Mesodermal cell (in vitro differentiated cells): Measurements from ENCODE around the gene RNF213.

ENCODE experiments used
- H3K27ac ChIP-seq: 2 replicates; pipeline ENCODE4 v1.7.0; 2013; ENCODE audit warnings: mild to moderate bottlenecking, low read depth, low read length, moderate library complexity; ENCODE audit not compliant: severe bottlenecking
- H3K36me3 ChIP-seq: 2 replicates; pipeline ENCODE4 v1.7.1; 2013; ENCODE audit warnings: mild to moderate bottlenecking, low read length, moderate library complexity; ENCODE audit not compliant: control insufficient read depth, insufficient read depth
- H3K4me1 ChIP-seq: one replicate; pipeline ENCODE4 v1.7.1; 2013; ENCODE audit warnings: mild to moderate bottlenecking, low read length; ENCODE audit not compliant: insufficient read depth, control insufficient read depth, poor library complexity, severe bottlenecking
- H3K4me3 ChIP-seq: 2 replicates; pipeline ENCODE4 v1.7.0; 2013; ENCODE audit warnings: low read length, control low read depth, mild to moderate bottlenecking; ENCODE audit not compliant: insufficient read depth, poor library complexity, severe bottlenecking; ENCODE audit errors: extremely low read depth
- H3K9me3 ChIP-seq: 2 replicates; pipeline ENCODE4 v1.7.1; 2013; ENCODE audit warnings: mild to moderate bottlenecking, low read length, moderate library complexity; ENCODE audit not compliant: control insufficient read depth
- WGBS, 2 experiments: methylation state at CpG; one replicate each; pipeline ENCODE4 v1.1.5; 2013; ENCODE audit warnings: missing lambda C conversion rate in 2 of 2; ENCODE audit not compliant: insufficient coverage in 2 of 2; 5-methylcytosine and 5-hydroxymethylcytosine counted together

Gene RNF213

DNA sequence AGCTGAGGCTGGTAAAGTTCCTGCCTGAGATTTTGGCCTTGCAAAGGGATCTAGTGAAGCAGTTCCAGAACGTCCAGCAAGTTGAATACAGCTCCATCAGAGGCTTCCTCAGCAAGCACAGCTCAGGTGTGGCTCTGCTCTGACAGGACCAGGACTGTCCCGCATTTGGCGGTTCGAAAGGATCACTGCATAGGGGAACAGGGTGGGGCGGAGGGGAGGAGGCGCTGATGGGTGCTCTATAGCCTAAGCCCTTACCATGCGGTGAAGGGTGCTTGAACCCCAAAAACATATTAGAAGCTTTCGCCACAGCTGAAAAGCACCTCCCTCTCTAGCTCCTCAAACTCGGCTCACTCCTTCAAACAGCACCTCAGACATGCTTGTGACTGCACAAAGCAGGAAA lies 124.4 kb downstream of the RNF213 start:
- Histone ChIP-seq H3K4me3 (no peak overlapping the region), H3K9me3 (no peaks in the 10 kb centered on the region), H3K27ac (no peak overlapping the region), H3K4me1 (no peaks in the 10 kb centered on the region), H3K36me3 (peaks cover 77% of the 10 kb centered on the region)
- WGBS, 2 experiments: 96 to 97% methylated on average over 6 to 7 of the region's 9 CpGs

DNA sequence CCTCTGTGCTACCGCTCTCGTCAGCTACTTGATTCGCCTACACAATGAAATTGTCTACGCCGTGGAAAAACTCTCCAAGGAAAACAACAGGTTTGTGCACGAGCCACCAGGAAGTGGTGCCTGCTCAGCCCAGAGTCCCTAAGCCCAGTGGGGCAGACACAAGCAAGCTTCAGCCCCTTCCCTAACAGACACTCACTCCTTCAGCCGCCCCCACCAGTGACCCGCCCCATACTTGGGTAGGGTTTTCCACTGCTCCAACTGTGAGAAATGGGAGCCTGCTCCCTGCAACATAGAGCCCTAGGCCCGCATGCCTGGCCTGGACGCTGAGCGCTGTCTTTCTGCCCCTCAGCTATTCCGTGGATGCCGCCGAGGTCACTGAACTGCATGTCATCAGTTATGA lies 125.7 kb downstream of the RNF213 start:
- Histone ChIP-seq H3K27ac (no peak overlapping the region), H3K9me3 (no peaks in the 10 kb centered on the region), H3K4me3 (no peak overlapping the region), H3K36me3 (peaks cover 74% of the 10 kb centered on the region), H3K4me1 (no peaks in the 10 kb centered on the region)
- 95 to 99% methylated on average over 13 to 14 of the region's 14 CpGs for WGBS, 2 experiments

DNA sequence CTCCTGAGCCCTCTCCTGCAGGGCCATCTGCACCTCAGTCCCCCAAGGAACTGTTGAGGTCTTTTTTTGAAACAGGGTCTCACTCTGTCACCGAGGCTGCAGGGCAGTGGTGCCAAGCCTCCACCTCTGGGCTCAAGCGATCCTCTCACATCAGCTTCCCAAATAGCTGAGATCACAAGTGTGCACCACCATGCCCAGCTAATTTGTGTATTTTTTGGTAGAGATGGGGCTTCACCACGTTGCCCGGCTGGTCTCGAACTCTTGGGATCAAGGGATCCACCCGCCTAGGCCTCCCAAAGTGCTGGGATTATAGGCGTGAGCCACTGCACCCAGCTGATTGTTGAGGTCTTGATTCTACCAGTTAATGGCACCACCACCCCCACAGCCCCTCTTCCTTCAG lies 126.4 kb downstream of the RNF213 start:
- Histone ChIP-seq H3K4me1 (no peaks in the 10 kb centered on the region), H3K36me3 (peaks cover 71% of the 10 kb centered on the region), H3K27ac (no peak overlapping the region), H3K4me3 (no peak overlapping the region), H3K9me3 (no peaks in the 10 kb centered on the region)
- 85 to 92% methylated on average over 3 to 6 of the region's 7 CpGs for WGBS, 2 experiments

DNA sequence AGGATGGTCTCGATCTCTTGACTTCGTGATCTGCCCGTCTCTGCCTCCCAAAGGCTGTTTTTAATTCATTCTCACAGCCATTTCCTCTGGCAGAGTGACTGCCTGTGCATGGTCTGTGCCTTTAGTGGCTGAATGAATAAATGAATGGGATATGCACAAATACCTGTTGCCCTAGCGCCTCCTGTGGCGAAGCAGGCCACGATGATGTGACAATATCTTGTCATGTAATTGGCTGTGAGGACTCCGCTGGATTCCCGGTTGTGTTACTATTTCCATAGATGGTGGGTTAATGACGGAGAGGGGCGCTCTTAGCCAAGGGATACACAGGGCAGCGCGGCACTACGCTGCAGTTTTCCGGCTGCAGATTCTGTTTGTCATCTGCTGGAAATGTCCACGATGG lies 127.5 kb downstream of the RNF213 start:
- WGBS, 2 experiments: 93 to 96% methylated on average over 14 to 15 of the region's 15 CpGs
- no peak overlapping the region for H3K27ac ChIP-seq
- H3K36me3 ChIP-seq: peaks cover 71% of the 10 kb centered on the region

DNA sequence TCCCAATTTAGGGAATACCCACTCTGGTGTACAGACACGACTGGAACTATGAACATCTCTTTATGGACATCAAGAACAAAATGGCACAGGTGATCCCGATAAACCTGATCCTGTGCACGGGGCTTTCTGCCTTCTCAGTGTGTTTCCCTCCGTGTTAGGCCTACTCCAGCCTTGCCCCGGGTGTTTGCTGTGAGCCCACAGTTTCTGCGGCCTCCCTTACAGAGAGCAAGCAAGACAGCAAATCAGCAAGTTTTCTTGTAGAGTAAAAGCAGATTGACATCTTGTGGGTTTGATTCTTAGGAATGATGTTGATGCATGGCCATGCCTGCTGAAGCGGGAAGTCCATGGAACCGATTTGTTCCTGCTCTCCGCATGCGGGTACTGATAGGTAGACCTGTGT lies 127.9 kb downstream of the RNF213 start:
- Histone ChIP-seq H3K36me3 (peaks cover 71% of the 10 kb centered on the region), H3K9me3 (no peaks in the 10 kb centered on the region), H3K27ac (no peak overlapping the region), H3K4me1 (no peaks in the 10 kb centered on the region), H3K4me3 (no peak overlapping the region)
- WGBS, 2 experiments: 91 to 96% methylated on average over 5 to 8 of the region's 10 CpGs

More for the DNA sequence above, 127.5 kb downstream of the RNF213 start:
- no peaks in the 10 kb centered on the region for H3K9me3 ChIP-seq
- no peak overlapping the region for H3K4me3 ChIP-seq
- no peaks in the 10 kb centered on the region for H3K4me1 ChIP-seq

DNA sequence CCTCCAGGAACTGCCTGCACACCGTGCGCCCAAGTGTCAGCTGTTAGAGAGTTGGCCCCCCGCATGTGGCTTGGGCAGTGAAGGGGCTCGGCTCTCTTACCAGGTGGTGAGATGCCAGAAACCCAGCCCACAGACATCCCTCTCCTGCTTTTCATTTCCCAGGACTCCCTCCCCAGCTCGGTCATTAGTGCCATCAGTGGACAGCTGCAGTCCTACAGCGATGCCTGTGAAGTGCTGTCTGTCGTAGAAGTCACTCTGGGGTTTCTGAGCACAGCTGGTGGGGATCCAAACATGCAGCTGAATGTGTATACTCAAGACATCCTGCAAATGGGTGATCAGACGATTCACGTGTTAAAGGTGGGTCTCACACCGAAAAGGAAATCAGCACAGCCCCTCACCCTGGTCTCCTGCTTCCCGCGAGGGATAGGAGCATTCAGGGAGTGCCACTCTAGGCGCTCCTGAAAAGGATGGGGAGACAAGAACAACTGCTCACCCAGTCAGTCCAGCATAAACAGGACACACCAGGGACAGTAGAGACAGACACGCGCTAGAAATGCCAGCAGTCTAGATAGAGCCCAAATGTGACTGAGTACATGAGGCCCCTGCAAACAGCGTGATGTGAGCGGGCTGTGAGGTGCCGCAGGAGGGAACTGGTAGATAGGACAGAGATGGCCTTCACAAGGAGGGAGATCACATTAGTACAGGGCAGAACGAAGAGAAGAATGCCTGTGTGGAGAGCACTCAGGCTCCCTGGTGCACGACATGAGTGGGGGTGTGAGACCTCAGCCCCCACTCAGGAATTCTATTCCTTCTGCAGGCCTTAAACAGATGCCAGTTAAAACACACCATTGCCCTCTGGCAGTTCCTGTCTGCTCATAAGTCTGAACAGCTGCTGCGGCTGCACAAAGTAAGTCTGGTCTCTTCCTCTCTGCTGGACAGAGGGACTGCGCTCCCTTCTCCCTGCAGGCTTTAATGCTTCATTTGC lies 128.7 kb downstream of the RNF213 start:
- Histone ChIP-seq H3K4me3 (no peak overlapping the region), H3K36me3 (peaks cover 75% of the 10 kb centered on the region), H3K27ac (no peak overlapping the region), H3K4me1 (no peaks in the 10 kb centered on the region), H3K9me3 (no peaks in the 10 kb centered on the region)
- 84 to 94% methylated on average over 20 to 21 of the region's 22 CpGs for WGBS, 2 experiments

DNA sequence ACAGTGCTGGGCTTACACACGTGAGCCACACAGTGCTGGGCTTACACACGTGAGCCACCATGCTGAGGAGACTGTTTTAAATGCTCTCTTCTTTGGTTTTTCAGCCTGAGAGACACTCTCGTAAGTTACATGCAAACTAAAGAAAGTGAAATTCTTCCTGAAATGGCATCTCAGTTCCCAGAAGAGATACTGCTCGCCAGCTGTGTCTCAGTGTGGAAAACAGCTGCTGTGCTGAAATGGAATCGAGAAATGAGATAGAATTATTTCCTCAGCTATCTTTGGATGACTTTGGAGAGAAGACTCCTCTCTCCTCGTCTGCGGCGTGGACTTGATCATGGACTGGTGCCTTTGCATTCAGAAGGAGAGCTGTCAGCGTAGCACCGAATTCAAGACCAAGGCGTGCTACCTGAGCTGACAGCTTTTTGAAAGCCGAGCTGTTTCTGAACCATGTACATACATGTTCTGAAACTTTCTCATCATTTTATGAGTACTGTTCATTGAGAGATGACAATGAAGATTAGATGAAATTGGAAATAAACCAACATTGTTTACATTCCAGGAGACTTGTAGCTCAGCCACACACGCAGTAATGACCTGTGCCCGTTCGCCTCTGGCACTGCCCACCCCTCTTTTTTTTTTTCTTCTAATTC lies 132.7 kb downstream of the RNF213 start:
- H3K4me1 ChIP-seq: no peaks in the 10 kb centered on the region
- no peak overlapping the region for H3K27ac ChIP-seq
- no peak overlapping the region for H3K4me3 ChIP-seq
- H3K36me3 ChIP-seq: peaks cover 53% of the 10 kb centered on the region
- no peaks in the 10 kb centered on the region for H3K9me3 ChIP-seq
- WGBS, 2 experiments: 90 to 95% methylated on average over 8 to 13 of the region's 15 CpGs

DNA sequence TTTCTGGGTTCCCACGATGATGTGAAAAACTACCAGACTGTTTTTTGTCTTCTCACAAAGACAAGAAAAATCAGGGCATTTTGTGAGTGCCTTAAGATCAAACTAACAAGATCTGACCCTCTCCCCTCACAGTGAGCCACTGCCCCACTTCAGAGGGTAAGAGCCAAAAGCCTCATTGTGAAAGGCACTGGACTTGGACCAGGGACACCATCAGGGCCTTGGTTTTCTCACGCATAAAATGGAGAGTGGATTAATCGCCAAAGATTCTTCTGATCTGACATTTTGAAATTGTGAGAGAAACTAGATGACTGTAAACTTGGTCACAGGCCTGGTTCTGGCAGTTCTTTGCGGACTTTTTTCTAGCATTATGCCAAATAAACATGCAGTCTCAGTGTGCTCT lies 133.3 kb downstream of the RNF213 start:
- Histone ChIP-seq H3K36me3 (peaks cover 48% of the 10 kb centered on the region), H3K9me3 (no peaks in the 10 kb centered on the region), H3K4me1 (no peaks in the 10 kb centered on the region), H3K4me3 (no peak overlapping the region), H3K27ac (no peak overlapping the region)
- 89 to 100% methylated on average over 3 of the region's 4 CpGs for WGBS, 2 experiments

DNA sequence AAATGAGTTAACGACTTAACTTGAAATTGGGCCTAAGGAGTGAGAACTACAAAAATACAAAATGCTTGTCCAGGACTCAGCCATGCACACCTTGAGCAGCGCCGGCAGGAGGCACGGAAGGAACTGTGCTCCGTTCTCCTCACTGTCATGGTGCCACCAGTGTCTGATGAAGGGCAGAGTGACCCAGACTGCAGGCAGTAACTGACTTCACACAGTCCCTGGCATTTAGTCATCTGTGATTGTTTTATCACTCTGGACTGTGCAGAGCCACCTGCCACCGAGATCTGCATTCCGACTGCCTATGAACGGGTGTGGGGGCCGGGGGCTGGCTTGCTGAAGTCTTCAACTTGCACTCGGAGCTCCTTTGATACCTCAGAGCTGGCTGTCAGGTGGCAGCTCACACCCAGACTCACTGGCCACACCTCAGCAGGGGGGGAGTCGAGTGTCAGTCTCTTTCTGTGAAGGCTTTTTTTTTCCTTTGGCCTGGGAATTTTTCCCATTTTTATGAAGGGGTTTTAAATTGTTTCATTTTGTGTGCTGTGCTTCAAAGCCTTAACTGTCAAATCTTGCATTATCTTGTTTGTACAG lies 134.1 kb downstream of the RNF213 start:
- Histone ChIP-seq H3K36me3 (peaks cover 40% of the 10 kb centered on the region), H3K27ac (no peak overlapping the region), H3K9me3 (no peaks in the 10 kb centered on the region), H3K4me3 (no peak overlapping the region), H3K4me1 (no peaks in the 10 kb centered on the region)
- WGBS, 2 experiments: 81 to 82% methylated on average over 10 of the region's 11 CpGs

DNA sequence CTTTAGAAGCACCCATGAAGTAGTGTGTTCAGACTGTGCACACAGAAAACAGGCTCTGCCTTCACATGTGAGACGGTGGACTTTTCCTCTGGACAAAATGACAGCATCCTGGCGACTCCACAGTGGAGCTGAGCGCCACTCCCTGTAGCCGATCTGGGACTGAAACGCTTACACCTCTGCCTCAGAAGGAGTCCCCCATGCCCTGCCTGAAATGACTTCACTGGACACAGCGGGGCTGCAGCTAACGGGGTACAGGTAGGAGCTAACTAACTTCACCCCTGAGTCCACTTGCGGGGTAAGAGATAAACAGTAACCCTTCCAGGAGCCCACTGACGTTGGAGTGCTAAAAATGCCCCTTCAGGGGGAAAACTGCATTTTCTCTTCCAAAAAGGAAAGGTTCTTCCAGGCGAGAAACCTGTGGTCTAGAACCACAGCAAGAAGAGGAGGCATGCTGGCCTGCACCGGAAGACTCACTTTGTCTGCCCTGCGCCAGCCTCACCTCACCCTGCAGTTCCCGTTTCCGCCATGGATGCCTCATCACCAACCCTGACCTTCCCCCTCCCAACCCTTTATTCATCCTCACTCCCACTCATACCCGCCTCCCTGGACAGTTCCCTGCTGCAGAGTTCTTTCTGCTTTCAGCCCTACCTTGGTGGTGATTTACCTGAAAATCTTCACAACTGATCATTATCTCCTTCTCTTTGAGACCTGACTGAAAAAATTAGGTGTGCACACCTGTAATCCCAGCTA lies 134.9 kb downstream of the RNF213 start:
- no peaks in the 10 kb centered on the region for H3K4me1 ChIP-seq
- no peaks in the 10 kb centered on the region for H3K9me3 ChIP-seq
- H3K4me3 ChIP-seq: no peak overlapping the region
- no peak overlapping the region for H3K27ac ChIP-seq
- H3K36me3 ChIP-seq: peaks cover 31% of the 10 kb centered on the region
- 81 to 92% methylated on average over 14 to 15 of the region's 15 CpGs for WGBS, 2 experiments
